ENCODE measurements around the gene VAMP8. TPM values are rescaled to one million over a fixed set of nuclear protein-coding genes. Genes with fewer than 3 reads are reported as not detected.
A peak's percentile ranks its signal among the peaks of the same experiment; 100 is the strongest.

The VAMP8 gene
- total RNA-seq, 2 donors from 2014 or later, result 44.4 to 108 TPM

DNA sequence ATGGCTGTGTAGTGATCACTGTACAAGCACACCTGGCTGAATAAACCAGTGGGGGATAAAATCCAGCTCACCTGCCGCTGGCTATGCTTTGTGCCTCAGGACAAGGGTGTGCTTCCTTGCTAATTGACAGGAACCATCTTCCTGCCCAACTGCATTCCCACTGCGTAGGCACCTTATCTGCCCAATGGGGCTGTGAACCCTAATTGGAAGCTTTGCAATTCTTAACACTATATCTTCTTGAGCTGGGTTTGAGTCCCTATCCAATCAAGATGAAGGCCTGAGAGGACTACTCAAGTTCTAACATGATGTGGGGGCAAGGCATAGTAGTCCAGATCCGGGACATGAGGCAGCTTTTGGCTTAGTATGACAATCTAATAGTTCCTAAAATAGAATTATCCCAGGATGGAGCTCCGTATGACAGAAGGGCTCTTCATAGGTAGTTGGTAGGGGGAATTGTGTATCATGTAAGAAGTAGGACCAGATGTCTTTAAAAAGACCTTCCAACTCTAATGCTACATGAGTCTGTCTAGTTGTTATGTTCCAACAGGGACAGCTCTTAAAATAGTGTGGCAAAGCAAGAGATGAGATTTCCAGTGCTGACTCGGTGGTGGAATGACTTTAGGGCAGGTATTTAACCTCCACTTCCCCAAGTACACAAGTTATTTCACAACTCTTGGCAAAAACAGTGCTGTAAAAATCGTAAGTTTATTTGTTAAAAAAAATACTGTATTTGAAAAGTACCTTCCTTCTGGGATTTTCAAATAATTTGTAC, 27.4 kb downstream of the VAMP8 start:
- peaks cover 0 to 4% of the 10 kb centered on the region in 2 donors for H3K36me3 ChIP-seq
- intact Hi-C loops (cut with DNase I), result loop anchor here (5.0 kb wide), 1 partner anchor 187 kb away; the partner anchor contains the start of gene SH2D6
- TF ChIP-seq POLR2AphosphoS5 (IDR thresholded peaks at IDR 0.05) (peak; percentile 55), POLR2A (IDR thresholded peaks at IDR 0.05) (no peak)
- 25% methylated on average over 6 of the region's 6 CpGs for WGBS
- H3K27ac ChIP-seq, result peak overlapping the region; percentile 63 to 90
- no peak overlapping the region for H3K4me3 ChIP-seq
- H3K4me1 ChIP-seq (replicated peaks), result peaks cover 23% of the 10 kb centered on the region
- no peaks in the 10 kb centered on the region for H3K9me3 ChIP-seq
- H3K27me3 ChIP-seq (replicated peaks; ENCODE audit: insufficient read depth), result no peaks in the 10 kb centered on the region
- no peak for DNase-seq (ENCODE audit: low spot score)

DNA sequence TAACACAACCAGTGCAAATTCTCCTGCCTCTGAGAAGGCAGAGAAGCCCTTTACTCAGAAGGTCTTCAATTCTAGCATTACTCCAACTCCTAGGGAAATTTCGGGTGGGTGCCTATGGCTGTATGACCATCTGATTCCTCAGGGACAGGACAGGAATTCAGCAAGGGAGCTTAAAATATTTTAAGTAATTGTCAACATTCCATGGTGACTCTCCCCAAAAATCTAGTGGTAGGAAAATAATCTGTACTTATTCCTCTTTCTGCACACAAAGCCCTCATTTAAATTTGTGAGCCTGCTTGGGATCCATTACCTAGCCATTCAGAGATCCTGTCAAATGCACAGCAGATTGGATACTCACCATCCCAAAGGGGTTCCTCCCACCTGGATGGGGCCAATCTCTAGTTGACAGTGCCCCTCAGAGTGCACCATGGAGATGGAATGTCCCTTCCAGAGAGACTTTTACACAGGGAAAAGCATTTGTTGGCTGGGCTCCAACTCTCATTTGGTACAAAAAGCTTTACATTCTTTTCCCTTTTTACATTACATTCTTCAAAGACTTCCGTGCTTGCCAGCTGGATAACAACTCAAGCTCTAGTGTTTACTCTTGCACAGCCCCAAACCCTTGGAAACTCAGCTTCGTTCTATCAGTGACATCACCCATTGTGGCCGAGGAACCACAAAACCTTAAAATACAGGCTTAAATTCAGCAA, 28.2 kb downstream of the VAMP8 start:
- no peak for DNase-seq (ENCODE audit: low spot score)
- Histone ChIP-seq H3K27me3 (replicated peaks; ENCODE audit: insufficient read depth) (no peaks in the 10 kb centered on the region), H3K4me3 (no peak overlapping the region), H3K9me3 (no peaks in the 10 kb centered on the region), H3K4me1 (replicated peaks) (peaks cover 23% of the 10 kb centered on the region), H3K36me3 (peaks cover 0 to 4% of the 10 kb centered on the region in 2 donors), H3K27ac (peak overlapping the region; percentile 38 to 90)
- 22% methylated on average over 4 of the region's 4 CpGs for WGBS
- TF ChIP-seq POLR2A (IDR thresholded peaks at IDR 0.05), result no peak
- intact Hi-C loops (cut with DNase I), result loop anchor here (5.0 kb wide), 1 partner anchor 188 kb away; the partner anchor contains the start of gene SH2D6

DNA sequence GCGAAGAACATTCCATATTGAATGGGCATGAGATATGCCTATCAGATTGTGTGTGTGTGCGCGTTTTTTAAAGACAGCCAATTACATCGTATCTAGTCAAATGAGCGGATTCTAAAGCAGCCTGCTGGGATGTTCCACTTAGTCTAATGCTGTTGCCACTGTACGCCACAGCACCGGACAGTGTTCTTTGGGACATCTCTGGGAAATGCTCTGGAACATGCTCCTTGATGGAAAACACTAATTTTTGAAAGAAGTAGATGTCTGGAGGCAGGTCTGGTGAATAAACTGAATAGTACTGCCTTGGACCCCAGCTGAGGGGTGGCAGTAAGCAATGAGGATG, 28.7 kb downstream of the VAMP8 start:
- 41% methylated on average over 7 of the region's 7 CpGs for WGBS
- TF ChIP-seq POLR2AphosphoS5 (IDR thresholded peaks at IDR 0.05), result no peak
- H3K36me3 ChIP-seq, result peaks cover 0 to 4% of the 10 kb centered on the region in 2 donors
- no peak overlapping the region for H3K4me3 ChIP-seq
- H3K27ac ChIP-seq, result peak overlapping the region; percentile 38 to 90
- no peaks in the 10 kb centered on the region for H3K27me3 ChIP-seq (replicated peaks; ENCODE audit: insufficient read depth)
- intact Hi-C loops (cut with DNase I), result loop anchor here (5.0 kb wide), 1 partner anchor 189 kb away; the partner anchor contains the start of gene SH2D6
- DNase-seq (ENCODE audit: low spot score), result no peak
- no peaks in the 10 kb centered on the region for H3K9me3 ChIP-seq
- H3K4me1 ChIP-seq (replicated peaks), result peaks cover 23% of the 10 kb centered on the region

DNA sequence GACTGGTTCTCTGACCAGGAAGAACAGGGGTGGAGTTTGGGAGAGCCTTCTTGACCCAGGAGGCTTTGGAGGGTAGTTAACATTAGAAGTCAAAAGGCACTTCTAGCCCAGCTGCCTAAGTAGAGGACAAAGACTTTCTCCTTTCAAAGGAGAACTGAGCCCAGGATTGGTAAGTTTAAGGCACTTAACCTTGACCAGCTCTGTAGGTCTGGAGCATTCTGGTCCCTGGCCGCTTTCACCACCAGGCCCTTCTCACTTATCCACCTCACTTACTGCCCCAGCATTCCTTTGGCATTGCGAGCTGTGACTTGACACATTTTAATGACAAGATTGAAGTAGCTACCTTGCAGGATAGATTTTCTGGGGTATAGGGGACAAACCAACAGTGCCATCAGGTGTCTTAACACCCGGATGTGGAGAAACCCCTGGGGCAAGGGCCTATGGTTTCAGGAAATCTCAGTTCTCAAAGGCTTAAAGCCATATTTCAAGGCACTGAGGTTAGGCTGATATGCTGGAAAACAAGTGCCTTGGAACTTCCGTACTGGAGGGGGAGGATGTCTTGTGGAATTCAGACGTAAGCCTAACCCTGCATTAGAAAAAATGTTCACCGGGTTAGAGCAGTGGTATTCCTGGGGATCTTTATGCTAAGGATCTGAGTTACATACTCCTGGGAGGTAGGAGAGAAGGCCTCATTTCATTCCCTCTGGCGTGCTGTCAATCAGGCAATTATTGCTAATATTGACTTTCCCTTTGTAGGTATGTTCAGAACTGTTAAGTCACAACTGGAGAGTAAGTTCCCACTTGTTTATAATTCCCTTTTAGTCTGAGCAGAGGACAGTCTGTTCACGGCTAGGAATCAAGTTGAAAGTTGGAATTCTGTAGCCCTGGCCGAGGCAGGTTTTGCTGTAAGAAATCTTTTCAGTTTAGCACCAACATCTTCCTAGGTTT, 30.2 kb downstream of the VAMP8 start:
- WGBS, result 69% methylated on average over 9 of the region's 9 CpGs
- H3K4me1 ChIP-seq (replicated peaks), result peaks cover 23% of the 10 kb centered on the region
- no peaks in the 10 kb centered on the region for H3K27me3 ChIP-seq (replicated peaks; ENCODE audit: insufficient read depth)
- no peaks in the 10 kb centered on the region for H3K9me3 ChIP-seq
- H3K36me3 ChIP-seq, result peaks cover 0 to 4% of the 10 kb centered on the region in 2 donors
- peak overlapping the region; percentile 64 to 90 for H3K27ac ChIP-seq
- intact Hi-C loops (cut with DNase I), result loop anchor here (5.0 kb wide), 1 partner anchor 190 kb away; the partner anchor contains the start of gene SH2D6
- no peak overlapping the region for H3K4me3 ChIP-seq
- no peak for TF ChIP-seq POLR2A (IDR thresholded peaks at IDR 0.05)
- TF ChIP-seq POLR2AphosphoS5 (IDR thresholded peaks at IDR 0.05), result peak; percentile 78
- TF ChIP-seq, protein P1, sequence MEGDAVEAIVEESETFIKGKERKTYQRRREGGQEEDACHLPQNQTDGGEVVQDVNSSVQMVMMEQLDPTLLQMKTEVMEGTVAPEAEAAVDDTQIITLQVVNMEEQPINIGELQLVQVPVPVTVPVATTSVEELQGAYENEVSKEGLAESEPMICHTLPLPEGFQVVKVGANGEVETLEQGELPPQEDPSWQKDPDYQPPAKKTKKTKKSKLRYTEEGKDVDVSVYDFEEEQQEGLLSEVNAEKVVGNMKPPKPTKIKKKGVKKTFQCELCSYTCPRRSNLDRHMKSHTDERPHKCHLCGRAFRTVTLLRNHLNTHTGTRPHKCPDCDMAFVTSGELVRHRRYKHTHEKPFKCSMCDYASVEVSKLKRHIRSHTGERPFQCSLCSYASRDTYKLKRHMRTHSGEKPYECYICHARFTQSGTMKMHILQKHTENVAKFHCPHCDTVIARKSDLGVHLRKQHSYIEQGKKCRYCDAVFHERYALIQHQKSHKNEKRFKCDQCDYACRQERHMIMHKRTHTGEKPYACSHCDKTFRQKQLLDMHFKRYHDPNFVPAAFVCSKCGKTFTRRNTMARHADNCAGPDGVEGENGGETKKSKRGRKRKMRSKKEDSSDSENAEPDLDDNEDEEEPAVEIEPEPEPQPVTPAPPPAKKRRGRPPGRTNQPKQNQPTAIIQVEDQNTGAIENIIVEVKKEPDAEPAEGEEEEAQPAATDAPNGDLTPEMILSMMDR (IDR thresholded peaks at IDR 0.05), result no peak
- DNase-seq (ENCODE audit: low spot score), result peak; percentile 46

DNA sequence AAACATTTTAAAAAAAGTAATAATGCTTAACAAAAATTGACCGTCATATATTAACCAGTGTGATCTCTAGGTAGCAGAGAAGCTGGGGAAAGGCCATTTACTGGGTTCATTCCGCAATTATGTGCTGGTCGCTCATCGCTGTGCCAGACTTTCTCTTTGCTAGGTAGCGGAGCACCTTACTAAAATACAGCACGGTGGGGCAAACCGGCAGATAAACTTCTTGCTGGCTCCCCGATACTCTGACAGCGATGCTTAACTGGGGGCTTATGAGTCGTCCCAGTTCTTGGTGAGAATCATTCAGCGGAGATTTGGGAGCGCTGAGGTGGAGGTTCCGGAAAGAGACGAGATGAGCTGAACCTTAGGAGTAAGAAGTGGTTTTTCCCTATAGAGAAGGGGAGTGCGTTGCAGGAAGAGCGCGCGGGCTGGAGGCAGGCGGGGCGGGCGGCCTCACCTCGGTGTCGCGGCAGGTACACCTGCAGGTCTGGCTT, 33.9 kb downstream of the VAMP8 start:
- intact Hi-C loops (cut with DNase I), result no loop called here
- DNase-seq (ENCODE audit: low spot score), result no peak
- Histone ChIP-seq H3K36me3 (peaks cover 0 to 4% of the 10 kb centered on the region in 2 donors), H3K4me3 (peak overlapping the region; percentile 90 to 91), H3K4me1 (replicated peaks) (peaks cover 14% of the 10 kb centered on the region), H3K27me3 (replicated peaks; ENCODE audit: insufficient read depth) (no peaks in the 10 kb centered on the region), H3K27ac (peak overlapping the region; percentile 88 to 91), H3K9me3 (no peaks in the 10 kb centered on the region)
- WGBS, result 4% methylated on average over 24 of the region's 24 CpGs
- TF ChIP-seq, protein P1 (IDR thresholded peaks at IDR 0.05), result no peak
- TF ChIP-seq POLR2A (IDR thresholded peaks at IDR 0.05), result no peak
- no peak for TF ChIP-seq POLR2AphosphoS5 (IDR thresholded peaks at IDR 0.05)

Measured in prostate gland (tissue), 2 donors.